IMR-90 (cell line): ENCODE measurements around the gene DNAH5. TPM values are rescaled to one million over a fixed set of nuclear protein-coding genes. Genes with fewer than 3 reads are reported as not detected.

Source experiments
- ATAC-seq: fragments of 200-7000 bp; cut with Tn5 transposase; 2 replicates; pipeline ENCODE4 v1.9.1; 2020; ENCODE audit warnings: low read depth, mild to moderate bottlenecking, moderate library complexity
- BruUV-seq: library from RNA; stranded (reverse); fragments of 400-500 nt; replicated peaks from 2 replicates; lab custom pipeline; 2021; lab: Mats Ljungman, UMichigan
- CTCF ChIA-PET: fragments of 300-600 bp; formaldehyde crosslinking; extraction: SDS; loops from one replicate; lab custom pipeline; 2021; ENCODE audit warnings: antibody characterized with exemption; lab: Yijun Ruan, JAX
- POLR2A ChIA-PET: fragments of 300-600 bp; sonication (Branson Sonifier 250); formaldehyde crosslinking; loops from one replicate; lab custom pipeline; 2022; ENCODE audit warnings: antibody characterized with exemption; ENCODE audit not compliant: unreplicated experiment; lab: Charles Lee
- DNase-seq: peaks from one replicate; pipeline ENCODE4 v3.0.0; 2013
- H2AFZ ChIP-seq: replicated peaks from 2 replicates; pipeline ENCODE3; 2013; ENCODE audit warnings: low read length, mild to moderate bottlenecking; ENCODE audit not compliant: poor library complexity
- H2AK5ac ChIP-seq: 2 replicates; pipeline ENCODE4 v1.6.1; 2013; ENCODE audit warnings: low read depth, low read length, inconsistent platforms
- H2AK9ac ChIP-seq: replicated peaks from 2 replicates; pipeline ENCODE3; 2013; ENCODE audit warnings: mild to moderate bottlenecking, low read depth, low read length, moderate library complexity; ENCODE audit not compliant: poor library complexity
- H2BK120ac ChIP-seq: 2 replicates; pipeline ENCODE4 v1.6.1; 2013; ENCODE audit warnings: low read depth, low read length, inconsistent platforms
- H2BK15ac ChIP-seq: 3 replicates; pipeline ENCODE4 v1.6.1; 2013; ENCODE audit warnings: low read depth, low read length, inconsistent platforms
- H2BK20ac ChIP-seq: 2 replicates; pipeline ENCODE4 v1.6.1; 2013; ENCODE audit warnings: low read depth, mild to moderate bottlenecking, inconsistent platforms, low read length, moderate library complexity
- H2BK5ac ChIP-seq: 2 replicates; pipeline ENCODE4 v1.6.1; 2013; ENCODE audit warnings: mild to moderate bottlenecking, low read depth, low read length, inconsistent platforms; ENCODE audit not compliant: poor library complexity, severe bottlenecking
- H3K14ac ChIP-seq: replicated peaks from 2 replicates; pipeline ENCODE4 v1.6.1; 2013; ENCODE audit warnings: low read depth, low read length, inconsistent platforms
- H3K18ac ChIP-seq: 2 replicates; pipeline ENCODE4 v1.6.1; 2013; ENCODE audit warnings: low read depth, low read length, control low read depth
- H3K23ac ChIP-seq: 2 replicates; pipeline ENCODE4 v1.6.1; 2013; ENCODE audit warnings: low read depth, low read length, inconsistent platforms
- H3K27ac ChIP-seq: 2 replicates; pipeline ENCODE4 v1.5.1; 2013; ENCODE audit warnings: mild to moderate bottlenecking, control low read depth, low read length; ENCODE audit not compliant: insufficient read depth
- H3K27me3 ChIP-seq: 2 replicates; pipeline ENCODE4 v1.6.1; 2013; ENCODE audit warnings: low read length; ENCODE audit not compliant: control insufficient read depth, insufficient read depth
- H3K36me3 ChIP-seq: 2 replicates; pipeline ENCODE4 v1.6.1; 2013; ENCODE audit warnings: low read length, mixed read lengths; ENCODE audit not compliant: control insufficient read depth, insufficient read depth
- H3K4ac ChIP-seq: 2 replicates; pipeline ENCODE4 v1.6.1; 2013; ENCODE audit warnings: low read depth, low read length, inconsistent platforms
- H3K4me1 ChIP-seq: 2 replicates; pipeline ENCODE4 v1.6.1; 2013; ENCODE audit warnings: low read length, mixed read lengths; ENCODE audit not compliant: control insufficient read depth, insufficient read depth
- H3K4me2 ChIP-seq: 2 replicates; pipeline ENCODE4 v1.6.1; 2013; ENCODE audit warnings: low read depth, mild to moderate bottlenecking, control low read depth, low read length, moderate library complexity
- H3K4me3 ChIP-seq: 2 replicates; pipeline ENCODE4 v1.5.1; 2013; ENCODE audit warnings: low read depth, mild to moderate bottlenecking, control low read depth, low read length, moderate library complexity; ENCODE audit not compliant: insufficient read depth
- H3K56ac ChIP-seq: 2 replicates; pipeline ENCODE4 v1.6.1; 2013; ENCODE audit warnings: low read length, inconsistent platforms; ENCODE audit not compliant: insufficient read depth; ENCODE audit errors: extremely low read depth
- H3K79me1 ChIP-seq, 2 experiments: 2 replicates each; pipeline ENCODE4 v1.6.1; 2013; ENCODE audit warnings: low read length in 2 of 2, inconsistent platforms in 1 of 2, low read depth in 1 of 2
- H3K9ac ChIP-seq: 2 replicates; pipeline ENCODE4 v1.6.1; 2013; ENCODE audit warnings: low read depth, low read length, control low read depth
- H3K9me1 ChIP-seq: 2 replicates; pipeline ENCODE4 v1.6.1; 2013; ENCODE audit warnings: low read length, inconsistent platforms; ENCODE audit not compliant: insufficient read depth
- H3K9me3 ChIP-seq: 2 replicates; pipeline ENCODE4 v1.6.1; 2013; ENCODE audit warnings: low read length; ENCODE audit not compliant: control insufficient read depth, insufficient read depth
- H4K20me1 ChIP-seq: 2 replicates; pipeline ENCODE4 v1.6.1; 2013; ENCODE audit warnings: low read length, inconsistent platforms; ENCODE audit not compliant: insufficient read depth
- H4K5ac ChIP-seq: 2 replicates; pipeline ENCODE4 v1.6.1; 2013; ENCODE audit warnings: mild to moderate bottlenecking, low read depth, low read length, control low read depth
- H4K8ac ChIP-seq, 2 experiments: 2 replicates each; pipeline ENCODE4 v1.6.1; 2013; ENCODE audit warnings: low read depth in 2 of 2, low read length in 2 of 2, control low read depth in 1 of 2, inconsistent platforms in 1 of 2
- H4K91ac ChIP-seq: 2 replicates; pipeline ENCODE4 v1.6.1; 2013; ENCODE audit warnings: low read depth, low read length, inconsistent platforms; ENCODE audit not compliant: insufficient read depth
- BHLHE40 ChIP-seq: fragments of 150-350 bp; IDR thresholded peaks from 2 replicates; pipeline ENCODE4 v1.6.1; 2016; ENCODE audit warnings: mild to moderate bottlenecking, low read depth, low read length
- CEBPB ChIP-seq: IDR thresholded peaks from 2 replicates; pipeline ENCODE4 v1.6.1; 2012; ENCODE audit warnings: low read depth, low read length, improper control_type of control experiment
- CHD1 ChIP-seq: IDR thresholded peaks from 2 replicates; pipeline ENCODE4 v1.6.1; 2012; ENCODE audit warnings: low read depth, low read length, improper control_type of control experiment
- CTCF ChIP-seq: conservative IDR thresholded peaks from 2 replicates; pipeline ENCODE4 v1.5.1; 2012; ENCODE audit warnings: mild to moderate bottlenecking, low read depth, low read length, improper control_type of control experiment
- ELK1 ChIP-seq: fragments of 150-350 bp; IDR thresholded peaks from 2 replicates; pipeline ENCODE4 v1.6.1; 2016; ENCODE audit warnings: low read depth, mild to moderate bottlenecking, low read length, moderate library complexity, borderline replicate concordance
- FOS ChIP-seq: fragments of 150-350 bp; IDR thresholded peaks from 2 replicates; pipeline ENCODE4 v1.6.1; 2016; ENCODE audit warnings: low read depth, low read length
- MAFK ChIP-seq: IDR thresholded peaks from 2 replicates; pipeline ENCODE4 v1.6.1; 2012; ENCODE audit warnings: low read depth, low read length, improper control_type of control experiment
- MAZ ChIP-seq: IDR thresholded peaks from 2 replicates; pipeline ENCODE4 v1.6.1; 2012; ENCODE audit warnings: low read depth, mild to moderate bottlenecking, low read length, improper control_type of control experiment, moderate library complexity, borderline replicate concordance
- MXI1 ChIP-seq: IDR thresholded peaks from 2 replicates; pipeline ENCODE4 v1.6.1; 2012; ENCODE audit warnings: low read depth, mild to moderate bottlenecking, low read length, moderate library complexity, borderline replicate concordance
- NFE2L2 ChIP-seq: fragments of 150-350 bp; IDR thresholded peaks from 2 replicates; pipeline ENCODE4 v1.6.1; 2016; ENCODE audit warnings: low read depth, mild to moderate bottlenecking, low read length
- POLR2A ChIP-seq: IDR thresholded peaks from 2 replicates; pipeline ENCODE4 v1.6.1; 2012; ENCODE audit warnings: mild to moderate bottlenecking, low read depth, low read length
- RAD21 ChIP-seq: IDR thresholded peaks from 2 replicates; pipeline ENCODE4 v1.6.1; 2012; ENCODE audit warnings: low read length, improper control_type of control experiment
- RCOR1 ChIP-seq: IDR thresholded peaks from 2 replicates; pipeline ENCODE4 v1.6.1; 2012; ENCODE audit warnings: mild to moderate bottlenecking, low read length, improper control_type of control experiment; ENCODE audit not compliant: insufficient replicate concordance
- RFX5 ChIP-seq: IDR thresholded peaks from 2 replicates; pipeline ENCODE4 v1.8.0; 2012; ENCODE audit warnings: low read depth, mild to moderate bottlenecking, low read length, moderate library complexity
- SMC3 ChIP-seq: fragments of 150-350 bp; IDR thresholded peaks from 2 replicates; pipeline ENCODE4 v1.6.1; 2016; ENCODE audit warnings: low read depth, mild to moderate bottlenecking, antibody characterized with exemption, low read length, moderate library complexity
- USF2 ChIP-seq: fragments of 150-350 bp; IDR thresholded peaks from 2 replicates; pipeline ENCODE4 v1.6.1; 2017; ENCODE audit warnings: mild to moderate bottlenecking, antibody characterized with exemption, low read length, low read depth
- whole genome bisulfite sequencing, 2 experiments: methylation state at CpG; one replicate each; pipeline versions ENCODE4 v1.1.5 to v1.1.7; 2013; ENCODE audit warnings: missing lambda C conversion rate in 2 of 2; ENCODE audit not compliant: insufficient read length in 1 of 2; ENCODE audit errors: extremely low coverage in 2 of 2; 5-methylcytosine and 5-hydroxymethylcytosine counted together
- dilution Hi-C: fragments of 300-500 bp; cut with HindIII; formaldehyde crosslinking; loops from one replicate; pipeline ENCODE4 v1.14.3; 2018; ENCODE audit warnings: low sequenced_read_pairs; ENCODE audit not compliant: unreplicated experiment
- in situ Hi-C: fragments of 300-500 bp; cut with MboI; formaldehyde crosslinking; loops from 3 replicates; pipeline ENCODE4 v1.14.3; 2019; ENCODE audit warnings: low sequenced_read_pairs, inconsistent platforms, mixed read lengths
- intact Hi-C: fragments of 100-400 bp; cut with micrococcal nuclease; formaldehyde crosslinking; loops from 2 replicates; pipeline ENCODE4 v1.10.0; 2022
- polyA plus RNA-seq, 3 experiments: library from polyadenylated mRNA; depleted of rRNA; stranded (reverse); fragments of >200 nt; gene quantifications; 2 replicates each; pipeline ENCODE4 v1.2.3, GENCODE V29; 2012; ENCODE audit warnings: low replicate concordance in 1 of 3
- total RNA-seq: library from RNA; depleted of rRNA; stranded (reverse); fragments of >200 nt; gene quantifications from 2 replicates; pipeline ENCODE4 v1.2.3, GENCODE V29; 2012

Gene DNAH5
- total and polyA plus RNA-seq, 2 of the 4 experiments (the other 2 are of a cell fraction), result 1.9 to 4.3 TPM

GRCh38 chr5:13909271-13909670 lies 35.2 kb downstream of the DNAH5 start:
- Histone ChIP-seq H2BK5ac (no peak overlapping the region), H4K91ac (no peak overlapping the region), H3K18ac (no peak overlapping the region), H3K9me3 (no peaks in the 10 kb centered on the region), H2AK5ac (no peak overlapping the region), H3K36me3 (peaks cover 10% of the 10 kb centered on the region), H4K20me1 (no peaks in the 10 kb centered on the region), H2BK15ac (no peak overlapping the region), H3K4me3 (no peak overlapping the region), H3K56ac (no peak overlapping the region), H2BK20ac (no peak overlapping the region), H3K9ac (no peak overlapping the region), H3K9me1 (no peaks in the 10 kb centered on the region), H3K4ac (no peak overlapping the region), H4K8ac (no peak overlapping the region), H3K27ac (no peak overlapping the region), H3K23ac (no peak overlapping the region), H3K14ac (no peak overlapping the region), H3K4me1 (no peaks in the 10 kb centered on the region; the same call in 1 of the 2 replicates), H2BK120ac (no peak overlapping the region), H2AK9ac (no peak overlapping the region), H4K5ac (no peak overlapping the region), H2AFZ (no peak overlapping the region), H3K4me2 (no peak overlapping the region), H3K27me3 (no peaks in the 10 kb centered on the region), H3K79me1 (no peaks in the 10 kb centered on the region)
- ChIA-PET POLR2A (no interaction called here), CTCF (no interaction called here)
- intact Hi-C loops (no loop called here), in situ Hi-C loops (no loop called here), dilution Hi-C loops (no loop called here)
- WGBS, 2 experiments, result no CpG with 5 or more reads among the region's 1 CpG
- no TSS peak for BruUV-seq
- TF ChIP-seq MAZ (no peak), CEBPB (no peak), MXI1 (no peak), MAFK (no peak), SMC3 (no peak), ELK1 (no peak), RAD21 (no peak), CHD1 (no peak), BHLHE40 (no peak), USF2 (no peak), RCOR1 (no peak), FOS (no peak), POLR2A (no peak), NFE2L2 (no peak), CTCF (no peak), RFX5 (no peak)
- DNase-seq (no peak), ATAC-seq (no peak)
